ENCODE measurements around the gene SNRNP35. TPM values are rescaled to one million over a fixed set of nuclear protein-coding genes. Genes with fewer than 3 reads are reported as not detected.
"Not testable (repeated sequence)": the region's sequence is repeated elsewhere in the genome, so short reads cannot be mapped to it uniquely, and the experiment has no call there.

SNRNP35 gene
- total RNA-seq (10 to 100 TPM in 1 of 6 donors, 1 to 10 TPM in 5; 6.2 to 13.9 (median 8.3) TPM), polyA plus RNA-seq (10 to 100 TPM; 53.0 to 59.4 TPM)

GRCh38 chr12:123457980-123458779 is at the start of gene SNRNP35:
Gene SNRNP35 (plus strand): TSS chr12:123458139. CDS start chr12:123465541, 7,402 bp downstream.
- TF ChIP-seq CTCF (IDR thresholded peaks at IDR 0.05), result no peak
- FAIRE-seq (no peak), ATAC-seq (peak; percentile 82 to 91 (median 88)), DNase-seq (peak; percentile 67 to 89 (median 80))
- 0% methylated on average over 48 of the region's 48 CpGs for WGBS, 2 donors
- Histone ChIP-seq H3K4me3 (peak within 1 kb of the TSS; percentile 62 to 89 (median 85)), H3K4me1 (peaks cover 0 to 13% (median 5%) of the 10 kb centered on the region in 3 donors), H3K27ac (peak within 1 kb of the TSS; percentile 99), H3K27me3 (no peaks in the 10 kb centered on the region), H3K9me3 (no peaks in the 10 kb centered on the region), H3K36me3 (no peaks in the 10 kb centered on the region)
- intact Hi-C loops (cut with DNase I), result no loop called here

GRCh38 chr12:123408619-123409018 is 49.3 kb upstream of the SNRNP35 start:
- DNase-seq; H3K9me3 ChIP-seq; H3K27me3 ChIP-seq; H3K4me3 ChIP-seq; FAIRE-seq; ATAC-seq; H3K4me1 ChIP-seq; intact Hi-C loops (cut with DNase I); H3K27ac ChIP-seq: not testable (repeated sequence)
- 94% methylated on average over 7 of the region's 7 CpGs for WGBS, 2 donors
- H3K36me3 ChIP-seq, result peaks cover 0 to 31% (median 15%) of the 10 kb centered on the region in 3 donors

- 93% methylated on average over 11 of the region's 11 CpGs for WGBS, 2 donors
- H3K9me3 ChIP-seq; DNase-seq; FAIRE-seq; ATAC-seq; H3K4me3 ChIP-seq; H3K4me1 ChIP-seq; H3K27ac ChIP-seq; intact Hi-C loops (cut with DNase I); H3K27me3 ChIP-seq: not testable (repeated sequence)
- peaks cover 0 to 23% (median 6%) of the 10 kb centered on the region in 3 donors for H3K36me3 ChIP-seq
Observed at GRCh38 chr12:123409284-123410040, 48.5 kb upstream of the SNRNP35 start.

- TF ChIP-seq CTCF (IDR thresholded peaks at IDR 0.05), result no peak
- intact Hi-C loops (cut with DNase I), result no loop called here
- no peak for ATAC-seq
- 95 to 100% methylated on average over 5 of the region's 5 CpGs for WGBS, 2 donors
- Histone ChIP-seq H3K4me1 (no peaks in the 10 kb centered on the region), H3K9me3 (no peaks in the 10 kb centered on the region), H3K27me3 (no peaks in the 10 kb centered on the region), H3K27ac (no peak overlapping the region), H3K4me3 (no peak overlapping the region), H3K36me3 (peaks cover 0 to 17% (median under 1%) of the 10 kb centered on the region in 3 donors)
- FAIRE-seq, result no peak
- DNase-seq, result no peak
Observed at GRCh38 chr12:123410041-123410412, 47.9 kb upstream of the SNRNP35 start.

- Histone ChIP-seq H3K9me3 (no peaks in the 10 kb centered on the region), H3K36me3 (no peaks in the 10 kb centered on the region), H3K4me1 (no peaks in the 10 kb centered on the region), H3K4me3 (no peak overlapping the region), H3K27me3 (no peaks in the 10 kb centered on the region), H3K27ac (no peak overlapping the region)
- WGBS, 2 donors, result 94 to 96% methylated on average over 1 to 2 of the region's 2 CpGs
- intact Hi-C loops (cut with DNase I), result no loop called here
- TF ChIP-seq CTCF (IDR thresholded peaks at IDR 0.05), result no peak
- FAIRE-seq, result no peak
- no peak for ATAC-seq
- no peak for DNase-seq
Observed at GRCh38 chr12:123421314-123421713, 36.6 kb upstream of the SNRNP35 start.
